PC-9 (cell line): ENCODE data around the gene ODAD4. TPM values are rescaled to one million over a fixed set of nuclear protein-coding genes. Genes with fewer than 3 reads are reported as not detected.
A peak's percentile ranks its signal among the peaks of the same experiment; 100 is the strongest.

ENCODE experiments used
- BruUV-seq: library from RNA; stranded (reverse); fragments of 400-500 nt; replicated peaks from 2 replicates; lab custom pipeline; 2021; lab: Mats Ljungman, UMichigan
- CTCF ChIA-PET: fragments of 300-600 bp; sonication (Branson Sonifier 250); formaldehyde crosslinking; loops from one replicate; lab custom pipeline; 2022; ENCODE audit warnings: antibody characterized with exemption; lab: Charles Lee
- POLR2A ChIA-PET: fragments of 300-600 bp; sonication (Branson Sonifier 250); formaldehyde crosslinking; loops from one replicate; lab custom pipeline; 2022; ENCODE audit warnings: antibody characterized with exemption; ENCODE audit not compliant: unreplicated experiment; lab: Charles Lee
- DNase-seq, 2 experiments: peaks; one replicate each; pipeline versions ENCODE4 v3.0.0 to v3.0.0-alpha.2; 2015 to 2022; ENCODE audit warnings: mixed read lengths in 1 of 2
- H2AFZ ChIP-seq: fragments of 200-600 bp; sonication (generic); 2 replicates; pipeline ENCODE4 v1.8.1; 2017; ENCODE audit warnings: antibody characterized with exemption
- H3F3A ChIP-seq: fragments of 200-600 bp; sonication (generic); 2 replicates; pipeline ENCODE4 v1.8.1; 2017; ENCODE audit warnings: antibody characterized with exemption, mild to moderate bottlenecking, low read depth; ENCODE audit not compliant: insufficient read depth
- H3K27ac ChIP-seq: fragments of 200-600 bp; sonication (generic); 2 replicates; pipeline ENCODE4 v1.6.1; 2016; ENCODE audit warnings: mixed run types
- H3K27me3 ChIP-seq: fragments of 200-600 bp; sonication (generic); 2 replicates; pipeline ENCODE4 v1.6.1; 2016; ENCODE audit warnings: low read depth, mixed run types; ENCODE audit not compliant: insufficient read depth
- H3K36me3 ChIP-seq: fragments of 200-600 bp; sonication (generic); 2 replicates; pipeline ENCODE4 v1.6.1; 2016; ENCODE audit warnings: low read depth, mixed run types
- H3K4me1 ChIP-seq: fragments of 200-600 bp; sonication (generic); replicated peaks from 2 replicates; pipeline ENCODE4 v1.6.1; 2016; ENCODE audit warnings: mixed run types; ENCODE audit not compliant: insufficient read depth
- H3K4me2 ChIP-seq: fragments of 200-600 bp; sonication (generic); 2 replicates; pipeline ENCODE4 v1.6.1; 2017; ENCODE audit warnings: mixed run types
- H3K4me3 ChIP-seq: fragments of 200-600 bp; sonication (generic); 2 replicates; pipeline ENCODE4 v1.6.1; 2016; ENCODE audit warnings: mixed run types
- H3K79me2 ChIP-seq: fragments of 200-600 bp; sonication (generic); 2 replicates; pipeline ENCODE4 v1.6.1; 2017; ENCODE audit warnings: low read depth, mixed run types
- H3K9me2 ChIP-seq: fragments of 200-600 bp; sonication (generic); 2 replicates; pipeline ENCODE4 v1.8.1; 2017; ENCODE audit warnings: mild to moderate bottlenecking; ENCODE audit not compliant: insufficient read depth
- H3K9me3 ChIP-seq: fragments of 200-600 bp; sonication (generic); 2 replicates; pipeline ENCODE4 v1.8.1; 2016; ENCODE audit warnings: low read depth; ENCODE audit not compliant: insufficient read depth
- H4K20me1 ChIP-seq: fragments of 200-600 bp; sonication (generic); 2 replicates; pipeline ENCODE4 v1.8.1; 2017; ENCODE audit not compliant: insufficient read depth
- EZH2 ChIP-seq: fragments of 200-600 bp; sonication (generic); IDR thresholded peaks from 2 replicates; pipeline ENCODE4 v1.8.0; 2017; ENCODE audit warnings: antibody characterized with exemption, low read depth
- intact Hi-C: fragments of 100-400 bp; cut with micrococcal nuclease; formaldehyde crosslinking; loops from one replicate; pipeline ENCODE4 v1.10.0; 2022; ENCODE audit not compliant: unreplicated experiment
- total RNA-seq: library from RNA; stranded (reverse); gene quantifications from 2 replicates; pipeline ENCODE4 v1.2.3, GENCODE V29; 2021
- TF ChIP-seq, protein P1 (sequence below): fragments of 200-600 bp; sonication (generic); conservative IDR thresholded peaks from 2 replicates; pipeline ENCODE4 v1.6.1; 2017; ENCODE audit warnings: mixed run types, antibody characterized with exemption, mild to moderate bottlenecking, moderate library complexity

The ODAD4 gene
- total RNA-seq, 1 experiment from 2014 or later: 4.0 TPM

DNA sequence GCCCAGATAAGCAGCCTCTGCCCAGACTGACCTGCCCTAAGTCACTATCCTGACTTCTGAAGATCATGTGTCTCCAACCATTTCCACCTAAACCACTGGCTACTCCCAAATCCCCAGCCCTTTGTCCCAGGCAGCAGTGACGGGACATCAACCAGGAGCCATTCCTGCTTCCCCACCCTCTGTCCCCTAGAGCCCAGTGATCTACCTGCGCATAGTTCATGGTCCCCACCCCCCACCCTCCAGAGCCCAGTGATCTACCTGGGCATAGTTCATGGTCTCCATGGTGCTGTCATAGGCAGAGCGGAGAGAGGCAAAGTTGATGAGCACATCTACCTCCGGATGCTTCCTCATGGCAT, 38.4 kb upstream of the ODAD4 start:
- Histone ChIP-seq H4K20me1 (peaks cover 7% of the 10 kb centered on the region; the same call in 1 of the 2 replicates), H3K36me3 (peaks cover 21% of the 10 kb centered on the region; the same call in 1 of the 2 replicates), H3K4me1 (no peaks in the 10 kb centered on the region), H3K79me2 (no peaks in the 10 kb centered on the region), H3K27ac (no peak overlapping the region), H3K27me3 (no peaks in the 10 kb centered on the region), H3K9me3 (no peaks in the 10 kb centered on the region), H2AFZ (no peak overlapping the region), H3K9me2 (no peaks in the 10 kb centered on the region), H3F3A (peaks cover 42% of the 10 kb centered on the region; the same call in 1 of the 2 replicates), H3K4me3 (no peak overlapping the region), H3K4me2 (no peak overlapping the region)
- TF ChIP-seq, protein P1, sequence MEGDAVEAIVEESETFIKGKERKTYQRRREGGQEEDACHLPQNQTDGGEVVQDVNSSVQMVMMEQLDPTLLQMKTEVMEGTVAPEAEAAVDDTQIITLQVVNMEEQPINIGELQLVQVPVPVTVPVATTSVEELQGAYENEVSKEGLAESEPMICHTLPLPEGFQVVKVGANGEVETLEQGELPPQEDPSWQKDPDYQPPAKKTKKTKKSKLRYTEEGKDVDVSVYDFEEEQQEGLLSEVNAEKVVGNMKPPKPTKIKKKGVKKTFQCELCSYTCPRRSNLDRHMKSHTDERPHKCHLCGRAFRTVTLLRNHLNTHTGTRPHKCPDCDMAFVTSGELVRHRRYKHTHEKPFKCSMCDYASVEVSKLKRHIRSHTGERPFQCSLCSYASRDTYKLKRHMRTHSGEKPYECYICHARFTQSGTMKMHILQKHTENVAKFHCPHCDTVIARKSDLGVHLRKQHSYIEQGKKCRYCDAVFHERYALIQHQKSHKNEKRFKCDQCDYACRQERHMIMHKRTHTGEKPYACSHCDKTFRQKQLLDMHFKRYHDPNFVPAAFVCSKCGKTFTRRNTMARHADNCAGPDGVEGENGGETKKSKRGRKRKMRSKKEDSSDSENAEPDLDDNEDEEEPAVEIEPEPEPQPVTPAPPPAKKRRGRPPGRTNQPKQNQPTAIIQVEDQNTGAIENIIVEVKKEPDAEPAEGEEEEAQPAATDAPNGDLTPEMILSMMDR: no peak
- TF ChIP-seq EZH2: no peak
- POLR2A ChIA-PET: no interaction called here
- CTCF ChIA-PET: no interaction called here
- BruUV-seq: no TSS peak
- intact Hi-C loops: no loop called here
- DNase-seq: no peak

DNA sequence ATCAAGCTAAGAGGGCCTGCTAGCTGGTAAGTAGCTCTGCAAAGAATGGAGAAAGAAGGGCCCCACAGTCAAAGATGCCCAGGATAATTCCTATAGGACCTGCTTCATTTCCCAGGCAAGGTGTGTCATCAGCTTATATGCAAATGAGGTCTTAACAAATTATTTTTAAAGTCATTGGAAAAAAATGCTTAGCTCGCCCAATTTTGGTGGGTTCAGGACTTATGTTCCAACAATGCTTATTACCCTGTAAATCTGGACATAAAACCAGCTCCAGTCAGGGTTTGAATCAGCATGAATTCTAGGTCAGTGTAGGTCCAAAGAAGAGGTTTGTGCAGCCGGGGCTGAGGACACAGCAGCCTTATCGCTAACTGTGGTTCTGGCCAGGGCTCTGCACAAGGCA, 37.0 kb upstream of the ODAD4 start:
- TF ChIP-seq, protein P1: no peak
- TF ChIP-seq EZH2: no peak
- H3K4me2 ChIP-seq: no peak overlapping the region
- no peaks in the 10 kb centered on the region for H3K9me2 ChIP-seq
- no peak overlapping the region for H3K4me3 ChIP-seq
- no peak overlapping the region for H3K27ac ChIP-seq
- no peak for DNase-seq
- no peaks in the 10 kb centered on the region for H3K79me2 ChIP-seq
- H3K9me3 ChIP-seq: no peaks in the 10 kb centered on the region
- H3K27me3 ChIP-seq: no peaks in the 10 kb centered on the region
- H3K36me3 ChIP-seq: peaks cover 27% of the 10 kb centered on the region; the same call in 1 of the 2 replicates
- no peaks in the 10 kb centered on the region for H3K4me1 ChIP-seq
- CTCF ChIA-PET: interaction anchor here (0.6 kb wide), 1 partner anchor 198 kb away, joined by 3 read pairs; no protein-coding TSS in a partner anchor
- intact Hi-C loops: no loop called here
- H4K20me1 ChIP-seq: peaks cover 7% of the 10 kb centered on the region; the same call in 1 of the 2 replicates
- POLR2A ChIA-PET: no interaction called here
- H2AFZ ChIP-seq: no peak overlapping the region
- H3F3A ChIP-seq: peaks cover 37% of the 10 kb centered on the region; the same call in 1 of the 2 replicates
- no TSS peak for BruUV-seq

DNA sequence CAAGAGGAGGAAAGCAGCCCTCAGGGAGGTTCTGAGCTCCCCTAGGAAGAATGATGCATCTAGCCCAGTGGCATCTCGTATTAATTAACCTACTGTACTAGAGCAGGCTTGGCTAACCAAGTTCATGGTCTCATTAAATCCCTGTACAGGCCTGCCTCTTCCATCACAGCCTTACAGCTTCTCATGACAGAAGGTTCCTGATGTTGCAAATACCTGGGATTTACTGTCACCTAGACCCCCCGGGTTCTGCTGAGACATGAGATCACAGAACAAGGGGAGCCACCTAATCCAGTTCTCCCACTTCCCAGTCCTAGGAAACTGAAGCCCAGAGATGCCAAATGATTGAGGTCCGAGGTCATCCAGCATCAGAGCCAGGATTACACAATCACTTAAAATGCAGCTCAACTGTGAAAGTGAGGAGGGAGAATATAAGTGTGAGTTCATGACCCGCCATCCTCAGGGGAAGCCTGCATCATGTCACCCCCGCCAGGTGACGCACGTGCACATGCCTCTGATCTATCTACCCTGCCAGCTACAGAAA, 35.6 kb upstream of the ODAD4 start:
- Histone ChIP-seq H3K4me2 (no peak overlapping the region), H3K79me2 (no peaks in the 10 kb centered on the region), H3K27me3 (no peaks in the 10 kb centered on the region), H3K4me1 (no peaks in the 10 kb centered on the region), H2AFZ (no peak overlapping the region), H3F3A (peaks cover 34% of the 10 kb centered on the region; the same call in 1 of the 2 replicates), H3K36me3 (peaks cover 28% of the 10 kb centered on the region), H4K20me1 (peaks cover 7% of the 10 kb centered on the region; the same call in 1 of the 2 replicates), H3K27ac (no peak overlapping the region; the same call in 1 of the 2 replicates), H3K4me3 (no peak overlapping the region), H3K9me3 (no peaks in the 10 kb centered on the region), H3K9me2 (no peaks in the 10 kb centered on the region)
- no peak for TF ChIP-seq EZH2
- TF ChIP-seq, protein P1: no peak
- ChIA-PET POLR2A (no interaction called here), CTCF (interaction anchor here (0.6 kb wide), 3 partner anchors 24 to 925 kb away, joined by 3 to 4 read pairs (median 3); no protein-coding TSS in a partner anchor)
- intact Hi-C loops: no loop called here
- DNase-seq: peak; percentile 10 to 65
- BruUV-seq: no TSS peak
